Nephron progenitor cell (in vitro differentiated cells): Measurements from ENCODE around the gene C1orf21.

Experiments
- DNase-seq: peaks from one replicate; pipeline ENCODE4 v3.0.0; 2021
- H3K27ac Mint-ChIP-seq: 2 replicates; pipeline ENCODE4 v1.8.0; 2021; ENCODE audit warnings: mild to moderate bottlenecking, moderate library complexity, mixed read lengths
- H3K27me3 Mint-ChIP-seq: 2 replicates; pipeline ENCODE4 v1.8.0; 2021; ENCODE audit warnings: mild to moderate bottlenecking, low read depth, mixed read lengths; ENCODE audit not compliant: poor library complexity
- H3K36me3 Mint-ChIP-seq: 2 replicates; pipeline ENCODE4 v1.8.0; 2021; ENCODE audit warnings: low read depth, mixed read lengths
- H3K4me1 Mint-ChIP-seq: 2 replicates; pipeline ENCODE4 v1.8.0; 2021; ENCODE audit warnings: mixed read lengths
- H3K4me3 Mint-ChIP-seq: 2 replicates; pipeline ENCODE4 v1.8.0; 2021; ENCODE audit warnings: mild to moderate bottlenecking, moderate library complexity, mixed read lengths
- H3K9me3 Mint-ChIP-seq: 2 replicates; pipeline ENCODE4 v1.8.0; 2021; ENCODE audit warnings: mild to moderate bottlenecking, moderate library complexity, mixed read lengths
- CTCF ChIP-seq: fragments of 200-600 bp; sonication (generic); IDR thresholded peaks from 2 replicates; pipeline ENCODE4 v1.5.0; 2021; ENCODE audit warnings: antibody characterized with exemption

C1orf21 gene

GRCh38 chr1:184577319-184577718 is 190.5 kb downstream of the C1orf21 start:
- Mint-ChIP-seq H3K36me3 (peaks cover 13% of the 10 kb centered on the region), H3K9me3 (peaks cover 12% of the 10 kb centered on the region), H3K27me3 (peaks cover 3% of the 10 kb centered on the region), H3K4me1 (peaks cover 31% of the 10 kb centered on the region), H3K27ac (no peak overlapping the region), H3K4me3 (no peak overlapping the region)
- DNase-seq = no peak
- TF ChIP-seq CTCF = no peak

- no peak overlapping the region for H3K4me3 Mint-ChIP-seq
- peaks cover 12% of the 10 kb centered on the region for H3K9me3 Mint-ChIP-seq
- H3K27ac Mint-ChIP-seq = no peak overlapping the region
- TF ChIP-seq CTCF = no peak
- H3K4me1 Mint-ChIP-seq = peaks cover 17% of the 10 kb centered on the region
- DNase-seq = no peak
- H3K27me3 Mint-ChIP-seq = no peaks in the 10 kb centered on the region
- H3K36me3 Mint-ChIP-seq = peaks cover 13% of the 10 kb centered on the region
Observed at GRCh38 chr1:184582411-184582810, 195.6 kb downstream of the C1orf21 start.

GRCh38 chr1:184583849-184584248 is 197.0 kb downstream of the C1orf21 start:
- no peaks in the 10 kb centered on the region for H3K27me3 Mint-ChIP-seq
- H3K4me3 Mint-ChIP-seq = no peak overlapping the region
- H3K36me3 Mint-ChIP-seq = peaks cover 13% of the 10 kb centered on the region
- no peak for DNase-seq
- H3K27ac Mint-ChIP-seq = no peak overlapping the region
- TF ChIP-seq CTCF = no peak
- H3K4me1 Mint-ChIP-seq = peaks cover 17% of the 10 kb centered on the region
- peaks cover 12% of the 10 kb centered on the region for H3K9me3 Mint-ChIP-seq

- H3K36me3 Mint-ChIP-seq = peaks cover 6% of the 10 kb centered on the region
- no peak overlapping the region for H3K27ac Mint-ChIP-seq
- H3K4me3 Mint-ChIP-seq = no peak overlapping the region
- peaks cover 4% of the 10 kb centered on the region for H3K4me1 Mint-ChIP-seq
- H3K9me3 Mint-ChIP-seq = no peaks in the 10 kb centered on the region
- H3K27me3 Mint-ChIP-seq = no peaks in the 10 kb centered on the region
- no peak for DNase-seq
- TF ChIP-seq CTCF = no peak
Observed at GRCh38 chr1:184588701-184589100, 201.9 kb downstream of the C1orf21 start.

GRCh38 chr1:184590163-184590750 is 203.4 kb downstream of the C1orf21 start:
- H3K27me3 Mint-ChIP-seq = no peaks in the 10 kb centered on the region
- no peak overlapping the region for H3K4me3 Mint-ChIP-seq
- peaks cover 6% of the 10 kb centered on the region for H3K36me3 Mint-ChIP-seq
- no peak overlapping the region for H3K27ac Mint-ChIP-seq
- DNase-seq = no peak
- H3K9me3 Mint-ChIP-seq = no peaks in the 10 kb centered on the region
- TF ChIP-seq CTCF = no peak
- no peaks in the 10 kb centered on the region for H3K4me1 Mint-ChIP-seq

GRCh38 chr1:184593597-184593996 is 206.8 kb downstream of the C1orf21 start:
- no peak overlapping the region for H3K4me3 Mint-ChIP-seq
- peaks cover 12% of the 10 kb centered on the region for H3K4me1 Mint-ChIP-seq
- no peak for DNase-seq
- H3K27ac Mint-ChIP-seq = no peak overlapping the region
- no peaks in the 10 kb centered on the region for H3K9me3 Mint-ChIP-seq
- no peaks in the 10 kb centered on the region for H3K27me3 Mint-ChIP-seq
- no peak for TF ChIP-seq CTCF
- H3K36me3 Mint-ChIP-seq = peaks cover 6% of the 10 kb centered on the region
